HL-60/S4 treated with phorbol 12-myristate 13-acetate at 8.2 ng/mL for 4 days and 3 days (cell line): ENCODE data around the gene LGALS3.

Experiments used
- in situ Hi-C: fragments of 300-500 bp; cut with MboI; formaldehyde crosslinking; loops from 2 replicates; pipeline ENCODE4 v1.15.0; 2022; ENCODE audit warnings: low sequenced_read_pairs

LGALS3 gene

GRCh38 chr14:55180434-55180833, 51.4 kb downstream of the LGALS3 start:
- in situ Hi-C loops = no loop called here

- in situ Hi-C loops = no loop called here
These were observed 59.7 kb downstream of the LGALS3 start for GRCh38 chr14:55188686-55189295.

- in situ Hi-C loops = no loop called here
These were observed 61.8 kb downstream of the LGALS3 start for GRCh38 chr14:55190906-55191202.

GRCh38 chr14:55191203-55192053, 62.4 kb downstream of the LGALS3 start, which contains the start of gene DLGAP5:
Gene DLGAP5, minus strand, starts transcription at chr14:55191585. Its CDS starts 2,406 bp downstream, at chr14:55189179.
- in situ Hi-C loops = no loop called here

GRCh38 chr14:55192054-55192621, 63.1 kb downstream of the LGALS3 start:
- in situ Hi-C loops = no loop called here

GRCh38 chr14:55194656-55195355, 65.8 kb downstream of the LGALS3 start:
- in situ Hi-C loops = no loop called here
